Gastrocnemius medialis (tissue), 4 donors: ENCODE measurements around the gene SIK2.
A peak's percentile ranks its signal among the peaks of the same experiment; 100 is the strongest.

ENCODE experiments used
- POLR2A ChIP-seq, 2 donors: fragments of 450-650 bp; IDR thresholded peaks; one replicate each; pipeline ENCODE4 v1.6.1; 2017; ENCODE audit warnings: antibody characterized with exemption in 2 of 2, mild to moderate bottlenecking in 2 of 2, moderate library complexity in 2 of 2
- TF ChIP-seq, protein P1 (sequence below), 5 experiments: fragments of 450-650 bp in 3 of 5; fragments of 200-600 bp in 2 of 5; sonication (generic) in 2 of 5; IDR thresholded peaks in 4 of 5; conservative IDR thresholded peaks in 1 of 5; 1 replicate in 4 of 5; 2 replicates in 1 of 5; pipeline ENCODE4 v1.5.1; 2016 to 2019; ENCODE audit warnings: antibody characterized with exemption in 5 of 5, mild to moderate bottlenecking in 3 of 5, moderate library complexity in 3 of 5

DNA sequence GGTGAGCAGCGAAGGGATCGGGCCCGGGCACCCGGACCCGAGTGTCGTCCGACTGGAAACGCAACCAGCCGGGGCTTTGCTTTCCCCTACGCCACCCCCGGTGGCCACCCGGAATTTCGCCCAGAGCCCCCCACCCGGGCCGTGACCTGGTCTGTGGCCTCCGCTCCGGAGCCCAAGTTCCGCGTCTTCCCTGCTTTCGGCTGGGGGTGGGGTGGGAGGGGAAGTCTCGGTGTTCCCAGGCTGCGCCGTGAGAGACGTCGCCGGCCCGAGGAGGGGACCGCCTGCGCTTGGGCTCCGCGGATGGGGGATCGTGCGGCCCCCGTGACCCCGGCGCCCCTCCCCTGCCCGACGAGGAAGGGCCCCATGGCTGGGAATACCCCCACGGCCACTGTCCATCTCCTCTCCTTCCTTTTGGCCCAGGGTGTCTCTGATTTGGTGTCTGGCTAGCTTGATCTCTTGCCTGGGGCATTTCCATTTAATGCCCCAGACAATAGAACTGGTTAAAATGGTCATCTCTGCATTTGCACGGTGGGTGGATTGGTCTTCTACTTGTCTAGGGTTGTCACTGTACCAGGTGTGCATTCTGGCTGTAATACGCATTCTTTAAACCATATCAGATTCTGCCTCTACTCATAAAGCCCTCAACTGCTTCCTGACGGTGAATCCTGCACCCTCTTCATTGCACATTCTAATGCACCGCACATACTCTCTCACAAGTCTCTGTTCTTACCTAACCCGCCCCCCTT, 789 bp downstream of the SIK2 start:
- TF ChIP-seq, protein P1, sequence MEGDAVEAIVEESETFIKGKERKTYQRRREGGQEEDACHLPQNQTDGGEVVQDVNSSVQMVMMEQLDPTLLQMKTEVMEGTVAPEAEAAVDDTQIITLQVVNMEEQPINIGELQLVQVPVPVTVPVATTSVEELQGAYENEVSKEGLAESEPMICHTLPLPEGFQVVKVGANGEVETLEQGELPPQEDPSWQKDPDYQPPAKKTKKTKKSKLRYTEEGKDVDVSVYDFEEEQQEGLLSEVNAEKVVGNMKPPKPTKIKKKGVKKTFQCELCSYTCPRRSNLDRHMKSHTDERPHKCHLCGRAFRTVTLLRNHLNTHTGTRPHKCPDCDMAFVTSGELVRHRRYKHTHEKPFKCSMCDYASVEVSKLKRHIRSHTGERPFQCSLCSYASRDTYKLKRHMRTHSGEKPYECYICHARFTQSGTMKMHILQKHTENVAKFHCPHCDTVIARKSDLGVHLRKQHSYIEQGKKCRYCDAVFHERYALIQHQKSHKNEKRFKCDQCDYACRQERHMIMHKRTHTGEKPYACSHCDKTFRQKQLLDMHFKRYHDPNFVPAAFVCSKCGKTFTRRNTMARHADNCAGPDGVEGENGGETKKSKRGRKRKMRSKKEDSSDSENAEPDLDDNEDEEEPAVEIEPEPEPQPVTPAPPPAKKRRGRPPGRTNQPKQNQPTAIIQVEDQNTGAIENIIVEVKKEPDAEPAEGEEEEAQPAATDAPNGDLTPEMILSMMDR (IDR thresholded peaks at IDR 0.05 in 4 of 5, conservative IDR thresholded peaks at IDR 0.05 in 1 of 5): no peak
- peak in 1 of 2 donors; percentile 10 for TF ChIP-seq POLR2A (IDR thresholded peaks at IDR 0.05)
